Measurements from ENCODE around the gene AEN.

DNA sequence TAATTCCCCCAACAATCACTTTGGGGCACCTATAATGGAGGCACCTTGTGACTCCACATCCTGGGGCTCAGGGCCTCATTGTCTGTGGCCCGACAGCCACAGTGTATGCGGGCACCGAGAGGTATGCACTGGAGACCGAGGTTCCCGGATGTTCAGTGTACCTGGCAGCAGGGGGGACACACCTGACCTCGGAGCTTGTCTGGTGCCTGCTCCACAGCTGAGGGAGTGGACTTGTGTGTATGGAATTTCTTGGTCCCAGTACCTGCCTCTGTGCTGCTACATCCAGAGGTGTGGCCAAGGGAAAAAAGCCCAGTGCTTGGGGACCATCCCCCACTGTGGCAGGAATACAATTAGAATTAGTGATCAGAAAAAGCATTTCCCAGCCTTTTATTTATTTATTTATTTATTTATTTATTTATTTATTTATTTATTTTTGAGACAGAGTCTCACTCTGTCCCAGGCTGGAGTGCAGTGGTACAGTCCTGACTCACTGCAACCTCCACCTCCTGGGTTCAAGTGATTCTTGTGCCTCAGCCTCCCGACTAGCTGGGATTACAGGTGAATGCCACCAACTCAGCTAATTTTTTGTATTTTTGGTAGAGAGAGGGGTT is 8.8 kb upstream of the AEN start:
- TF ChIP-seq, protein P1, sequence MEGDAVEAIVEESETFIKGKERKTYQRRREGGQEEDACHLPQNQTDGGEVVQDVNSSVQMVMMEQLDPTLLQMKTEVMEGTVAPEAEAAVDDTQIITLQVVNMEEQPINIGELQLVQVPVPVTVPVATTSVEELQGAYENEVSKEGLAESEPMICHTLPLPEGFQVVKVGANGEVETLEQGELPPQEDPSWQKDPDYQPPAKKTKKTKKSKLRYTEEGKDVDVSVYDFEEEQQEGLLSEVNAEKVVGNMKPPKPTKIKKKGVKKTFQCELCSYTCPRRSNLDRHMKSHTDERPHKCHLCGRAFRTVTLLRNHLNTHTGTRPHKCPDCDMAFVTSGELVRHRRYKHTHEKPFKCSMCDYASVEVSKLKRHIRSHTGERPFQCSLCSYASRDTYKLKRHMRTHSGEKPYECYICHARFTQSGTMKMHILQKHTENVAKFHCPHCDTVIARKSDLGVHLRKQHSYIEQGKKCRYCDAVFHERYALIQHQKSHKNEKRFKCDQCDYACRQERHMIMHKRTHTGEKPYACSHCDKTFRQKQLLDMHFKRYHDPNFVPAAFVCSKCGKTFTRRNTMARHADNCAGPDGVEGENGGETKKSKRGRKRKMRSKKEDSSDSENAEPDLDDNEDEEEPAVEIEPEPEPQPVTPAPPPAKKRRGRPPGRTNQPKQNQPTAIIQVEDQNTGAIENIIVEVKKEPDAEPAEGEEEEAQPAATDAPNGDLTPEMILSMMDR (IDR thresholded peaks at IDR 0.05) = no peak
- no peak for TF ChIP-seq POLR2A (IDR thresholded peaks at IDR 0.05)

Data from thyroid gland (tissue), 4 donors.